Measurements from ENCODE around the gene IL16.

IL16 gene

GRCh38 chr15:81184188-81184587 is 12.5 kb upstream of the IL16 start:
- no peak for TF ChIP-seq CTCF (conservative IDR thresholded peaks at IDR 0.05)
- H3K27ac ChIP-seq, result no peak overlapping the region

- TF ChIP-seq CTCF (conservative IDR thresholded peaks at IDR 0.05), result no peak
- H3K27ac ChIP-seq, result no peak overlapping the region
Observed at GRCh38 chr15:81185631-81186295, 10.9 kb upstream of the IL16 start.

GRCh38 chr15:81188354-81188753 is 8.3 kb upstream of the IL16 start:
- H3K27ac ChIP-seq, result no peak overlapping the region
- no peak for TF ChIP-seq CTCF (conservative IDR thresholded peaks at IDR 0.05)

- H3K27ac ChIP-seq, result no peak overlapping the region
- TF ChIP-seq CTCF (conservative IDR thresholded peaks at IDR 0.05), result no peak
Observed at GRCh38 chr15:81189583-81190283, 6.9 kb upstream of the IL16 start.

- no peak for TF ChIP-seq CTCF (conservative IDR thresholded peaks at IDR 0.05)
- H3K27ac ChIP-seq, result no peak overlapping the region
Observed at GRCh38 chr15:81190922-81191507, 5.7 kb upstream of the IL16 start.

GRCh38 chr15:81191701-81192100 is 5.0 kb upstream of the IL16 start:
- no peak overlapping the region for H3K27ac ChIP-seq
- no peak for TF ChIP-seq CTCF (conservative IDR thresholded peaks at IDR 0.05)

- H3K27ac ChIP-seq, result no peak overlapping the region
- no peak for TF ChIP-seq CTCF (conservative IDR thresholded peaks at IDR 0.05)
Observed at GRCh38 chr15:81194723-81195122, 2.0 kb upstream of the IL16 start.

All from VCaP (cell line).